GM12878 (cell line): ENCODE measurements around the gene ACSL1. TPM values are rescaled to one million over a fixed set of nuclear protein-coding genes. Genes with fewer than 3 reads are reported as not detected.
A peak's percentile ranks its signal among the peaks of the same experiment; 100 is the strongest.

Experiments
- CBX3 ChIP-seq: fragments of 200-600 bp; sonication (generic); IDR thresholded peaks from 2 replicates; pipeline ENCODE4 v1.6.1; 2016; ENCODE audit warnings: low read depth, borderline replicate concordance
- MTA3 ChIP-seq: IDR thresholded peaks from 2 replicates; pipeline ENCODE4 v1.6.1; 2012; ENCODE audit warnings: low read length, inconsistent platforms, borderline replicate concordance
- MYC ChIP-seq: IDR thresholded peaks from 2 replicates; pipeline ENCODE4 v1.6.1; 2011; ENCODE audit warnings: mild to moderate bottlenecking, low read length, moderate library complexity, inconsistent platforms; ENCODE audit not compliant: insufficient read depth, insufficient replicate concordance, insufficient read length, severe bottlenecking
- USF1 ChIP-seq: IDR thresholded peaks from 2 replicates; pipeline ENCODE4 v1.6.1; 2011; ENCODE audit warnings: borderline replicate concordance, low read depth, mild to moderate bottlenecking, moderate library complexity, mixed read lengths, low read length; ENCODE audit not compliant: insufficient read depth; ENCODE audit errors: extremely low read length
- ZNF687 ChIP-seq: fragments of 450-650 bp; IDR thresholded peaks from 2 replicates; pipeline ENCODE4 v1.6.1; 2017; ENCODE audit warnings: mild to moderate bottlenecking, moderate library complexity
- polyA plus RNA-seq, 11 experiments: library from polyadenylated mRNA; depleted of rRNA in 4 of 11; unstranded in 6 of 11; stranded (reverse) in 5 of 11; fragments of >200 nt; fragmentation: Nextera tagmentation in 4 of 11; fragmentation: Illumina TruSeq in 1 of 11; extraction: Ambion mirVana in 4 of 11; extraction: Trizol in 1 of 11; gene quantifications; 1 replicate in 1 of 11; 2 replicates in 10 of 11; pipeline versions ENCODE4 v1.2.1 to v1.2.3, GENCODE V29; 2011 to 2016; ENCODE audit warnings: inconsistent platforms in 2 of 11, missing spikeins in 2 of 11, low read depth in 1 of 11
- total RNA-seq, 4 experiments: library from RNA; depleted of rRNA in 3 of 4; stranded (reverse); fragments of >200 nt in 3 of 4; fragmentation: Illumina TruSeq in 1 of 4; extraction: Trizol in 1 of 4; gene quantifications; 2 replicates each; pipeline versions ENCODE4 v1.2.1 to v1.2.3, GENCODE V29; 2013 to 2021

ACSL1 gene
- total and polyA plus RNA-seq, 10 of the 15 experiments (the other 5 are each of a cell fraction or from before 2014, with no cell fraction given) = 30.7 to 68.1 (median 58.7) TPM

- TF ChIP-seq USF1 = no peak
- TF ChIP-seq MYC = no peak
- TF ChIP-seq ZNF687 = peak; percentile 73; the same call in 1 of the 2 replicates
- TF ChIP-seq MTA3 = peak; percentile 67; the same call in 1 of the 2 replicates
- TF ChIP-seq CBX3 = no peak
Measured at GRCh38 chr4:184815046-184815877, 10.5 kb downstream of the ACSL1 start (continued).
